NCI-H526 (cell line): ENCODE results near the gene RAI1.
A peak's percentile ranks its signal among the peaks of the same experiment; 100 is the strongest.

Source experiments
- DNase-seq, 2 experiments: peaks; one replicate each; lab custom pipeline; 2025; lab: John Stamatoyannopoulos, UW

Gene RAI1

DNA sequence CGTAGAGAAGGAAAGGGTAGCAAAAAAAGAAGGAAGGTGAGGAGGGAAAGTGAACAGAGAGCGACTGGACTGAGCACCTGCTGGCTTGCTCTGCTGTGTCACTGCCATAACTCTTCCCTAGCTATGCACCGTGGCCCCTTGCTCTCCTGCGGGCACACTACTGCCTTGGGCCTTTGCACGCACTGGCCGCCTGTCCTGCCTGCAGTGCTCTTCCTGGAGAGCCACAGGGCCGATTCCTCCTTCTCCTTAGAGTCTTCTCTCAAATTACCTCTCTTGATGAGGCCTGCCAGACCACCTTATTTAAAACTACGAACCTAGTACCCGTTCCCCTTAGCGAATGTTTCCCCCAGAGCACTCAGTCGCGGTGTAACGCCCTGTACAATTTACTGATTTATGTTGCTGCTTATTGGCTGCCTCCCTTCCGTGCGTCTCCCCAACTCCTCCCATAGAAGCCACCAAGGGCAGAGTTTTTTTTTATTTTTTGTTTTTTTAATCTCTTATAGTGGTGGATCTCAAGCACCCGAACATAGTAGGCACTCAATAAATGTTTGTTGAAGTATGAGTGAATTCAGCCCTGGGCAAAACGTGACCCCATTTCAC is 70.3 kb downstream of the RAI1 start:
- no peak for DNase-seq

DNA sequence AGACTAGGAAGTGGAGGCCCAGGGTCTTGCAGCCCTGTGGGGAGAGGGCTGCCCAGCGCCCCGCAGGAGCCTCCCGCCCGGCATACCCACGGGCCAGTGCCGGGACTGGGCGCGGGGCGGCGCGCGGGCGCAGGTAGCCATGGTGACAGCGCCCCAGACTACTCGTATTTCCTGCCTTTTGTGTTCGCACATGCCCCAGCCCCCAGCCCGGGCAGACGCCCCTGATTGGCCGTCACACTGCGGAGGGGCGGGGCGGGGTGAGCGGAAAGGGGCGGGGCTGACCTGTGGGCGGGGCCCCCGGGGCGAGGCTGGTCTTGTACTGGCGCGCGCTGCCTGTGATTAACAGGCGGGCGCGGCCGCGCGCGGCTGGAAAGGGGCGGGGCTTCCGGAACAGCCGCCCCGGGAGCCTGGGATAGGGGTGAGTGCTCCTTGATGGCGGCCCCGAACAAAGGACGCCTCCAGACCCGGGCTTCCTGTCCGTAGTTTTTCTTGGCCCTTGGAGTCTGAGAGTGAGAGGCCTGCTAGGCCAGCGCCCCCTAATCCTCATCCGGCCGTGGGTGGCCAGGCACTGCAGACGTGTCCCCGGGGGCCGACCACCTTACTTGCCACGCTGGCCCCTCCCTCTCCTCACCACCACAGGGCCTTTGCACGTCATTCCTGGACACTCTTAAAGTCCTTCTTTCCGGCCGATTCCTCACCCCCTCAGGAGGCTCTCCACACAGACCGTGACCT is 71.0 kb downstream of the RAI1 start:
- DNase-seq: peak; percentile 76 to 93

DNA sequence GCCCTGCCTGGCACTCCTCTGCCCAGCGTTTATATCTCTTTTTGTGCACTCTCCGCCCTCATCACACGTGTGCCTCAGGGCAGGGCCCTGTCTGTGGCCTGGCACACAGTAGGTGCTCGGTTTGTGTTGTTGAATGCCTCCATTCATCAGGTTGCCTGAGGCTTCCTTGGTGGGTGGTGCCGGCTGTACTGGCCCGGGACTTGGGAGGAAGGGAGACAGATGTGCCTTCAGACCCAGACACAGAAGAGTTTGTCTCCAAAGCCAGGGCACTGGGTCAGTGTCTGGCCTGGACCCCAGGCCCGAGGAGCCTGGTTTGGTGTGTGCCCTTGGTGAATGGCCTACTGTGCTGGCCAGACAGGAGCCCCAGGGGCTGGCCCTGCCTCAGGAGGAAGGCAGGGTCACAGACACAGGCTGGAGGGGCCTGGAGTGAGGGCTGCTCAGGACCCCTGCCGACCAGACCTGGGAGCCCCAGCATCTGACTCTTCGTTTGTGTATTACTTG is 71.6 kb downstream of the RAI1 start:
- no peak for DNase-seq

DNA sequence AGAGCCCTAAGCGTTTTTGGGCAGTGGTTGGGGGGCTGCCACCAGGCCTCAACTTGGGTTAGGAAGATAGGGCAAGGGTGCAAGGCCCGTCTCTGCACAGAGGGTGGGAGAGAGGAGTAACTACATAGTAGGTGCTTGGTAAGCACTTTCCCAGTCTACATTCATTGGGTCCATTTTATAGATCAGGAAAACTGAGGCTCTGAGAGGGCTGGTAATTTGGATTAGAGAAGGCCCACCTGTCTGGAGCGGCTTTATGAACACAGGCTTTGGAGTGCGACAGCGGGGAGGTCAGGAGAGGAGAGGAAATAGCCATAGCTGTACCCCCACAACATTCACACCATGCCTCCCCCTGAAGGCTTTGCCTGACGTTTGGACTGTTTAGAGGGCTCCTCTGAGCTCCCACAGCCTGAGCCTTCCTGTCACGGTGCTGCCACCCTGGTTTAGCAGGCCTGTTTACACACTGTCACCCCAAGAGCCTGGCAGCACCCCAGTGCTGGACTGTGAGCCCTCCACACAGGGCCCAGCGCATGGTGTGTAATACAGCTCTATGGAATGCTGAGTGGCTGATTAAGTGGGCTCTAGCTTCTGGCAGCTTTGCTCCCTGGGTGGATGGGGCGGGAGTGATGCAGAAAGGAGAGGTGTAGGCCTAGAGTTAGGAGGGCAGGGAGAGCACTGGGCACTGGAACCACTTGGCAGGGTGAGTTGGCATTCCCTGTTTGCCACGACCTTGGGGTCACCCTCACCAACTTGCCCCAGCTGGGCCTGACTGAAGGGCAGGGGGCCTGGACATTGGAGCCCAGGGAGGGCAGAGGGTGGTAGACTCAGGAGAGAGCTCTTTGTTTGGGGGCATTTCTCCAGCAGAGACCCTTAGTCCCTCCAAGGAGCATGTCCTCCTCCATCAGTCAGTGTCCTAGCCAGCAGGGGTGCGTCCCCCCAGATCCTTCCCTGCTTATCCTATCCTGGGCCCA is 73.7 kb downstream of the RAI1 start:
- no peak for DNase-seq

DNA sequence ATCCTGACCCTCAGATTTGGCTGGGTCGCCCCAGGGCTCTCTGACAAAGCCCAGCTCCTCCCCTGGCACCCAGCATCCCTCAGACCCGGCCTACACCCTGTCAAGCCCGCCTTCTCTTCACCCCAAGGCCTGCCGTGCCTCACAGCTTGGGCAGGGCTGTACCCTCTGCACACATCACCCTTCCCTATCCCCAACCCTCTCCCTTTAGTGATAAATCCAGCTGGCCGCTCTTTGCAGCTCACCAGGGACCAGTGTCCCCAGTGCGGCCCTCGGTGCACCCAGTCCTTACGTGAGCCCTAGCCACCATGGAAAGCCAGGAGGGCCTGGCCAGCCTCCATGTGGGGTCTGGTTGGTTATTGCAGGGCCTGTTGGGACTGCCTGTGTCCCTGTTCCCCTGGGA is 74.5 kb downstream of the RAI1 start:
- DNase-seq: no peak

DNA sequence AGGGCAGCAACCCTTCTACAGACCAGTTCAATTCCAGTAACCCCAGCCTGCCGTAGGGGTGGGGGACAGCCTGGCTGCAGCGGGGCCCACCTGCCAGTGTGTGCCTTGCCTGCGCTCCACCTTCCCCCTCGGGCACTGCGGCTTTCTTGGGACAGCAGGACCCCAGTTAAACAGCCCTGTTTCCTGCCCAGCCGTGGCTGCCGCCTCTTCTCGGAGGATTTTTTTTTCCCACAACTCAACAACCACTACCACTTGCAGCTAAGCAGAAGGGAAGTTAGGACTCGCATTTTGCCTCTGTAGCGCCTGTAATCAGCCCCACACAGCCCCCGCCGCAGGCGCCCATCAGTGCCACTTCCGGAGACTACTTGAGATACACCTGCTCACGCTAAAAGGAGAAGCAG is 76.1 kb downstream of the RAI1 start:
- no peak for DNase-seq

DNA sequence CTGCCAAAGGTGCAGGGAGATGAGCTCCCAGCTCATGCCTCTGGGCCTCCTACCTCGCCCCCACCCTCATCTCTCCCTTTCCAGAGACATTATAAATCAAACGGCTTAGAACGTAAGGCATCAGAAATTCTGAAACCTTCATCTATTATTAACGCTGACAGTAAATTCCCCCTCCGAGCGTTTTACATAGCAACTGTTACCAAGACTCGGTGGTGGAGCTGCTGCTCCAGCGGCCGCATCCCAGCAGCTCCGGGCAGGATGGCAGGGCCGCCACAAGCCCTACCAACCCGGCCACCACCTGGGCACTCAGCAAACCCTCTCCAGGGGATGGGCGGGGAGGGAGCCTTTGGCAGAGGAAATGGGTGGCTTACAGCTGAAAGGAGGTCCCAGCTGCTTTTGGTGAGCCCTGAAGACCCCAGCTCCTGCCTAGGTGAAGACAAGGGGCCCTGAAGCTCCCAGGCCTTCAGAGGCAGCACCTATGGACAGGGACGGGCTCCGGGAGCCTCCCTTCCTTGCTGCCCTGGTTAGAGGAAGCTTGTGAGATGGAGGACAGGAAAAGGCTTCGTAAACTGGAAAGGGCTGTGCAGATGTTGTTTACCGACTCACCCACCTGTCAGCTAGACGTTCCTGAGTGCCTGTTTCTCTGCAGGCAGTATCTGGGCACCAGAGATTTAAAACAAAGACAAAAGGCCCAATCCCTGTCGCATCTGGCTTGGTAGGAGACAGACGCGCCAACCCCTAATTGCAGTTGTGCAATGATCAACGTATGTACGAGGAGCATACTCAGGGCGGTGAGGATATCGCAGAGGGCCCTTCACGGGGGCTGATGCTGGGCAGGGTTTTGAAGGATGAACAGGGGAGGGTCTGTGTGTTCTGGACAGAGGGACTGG is 76.9 kb downstream of the RAI1 start:
- no peak for DNase-seq

DNA sequence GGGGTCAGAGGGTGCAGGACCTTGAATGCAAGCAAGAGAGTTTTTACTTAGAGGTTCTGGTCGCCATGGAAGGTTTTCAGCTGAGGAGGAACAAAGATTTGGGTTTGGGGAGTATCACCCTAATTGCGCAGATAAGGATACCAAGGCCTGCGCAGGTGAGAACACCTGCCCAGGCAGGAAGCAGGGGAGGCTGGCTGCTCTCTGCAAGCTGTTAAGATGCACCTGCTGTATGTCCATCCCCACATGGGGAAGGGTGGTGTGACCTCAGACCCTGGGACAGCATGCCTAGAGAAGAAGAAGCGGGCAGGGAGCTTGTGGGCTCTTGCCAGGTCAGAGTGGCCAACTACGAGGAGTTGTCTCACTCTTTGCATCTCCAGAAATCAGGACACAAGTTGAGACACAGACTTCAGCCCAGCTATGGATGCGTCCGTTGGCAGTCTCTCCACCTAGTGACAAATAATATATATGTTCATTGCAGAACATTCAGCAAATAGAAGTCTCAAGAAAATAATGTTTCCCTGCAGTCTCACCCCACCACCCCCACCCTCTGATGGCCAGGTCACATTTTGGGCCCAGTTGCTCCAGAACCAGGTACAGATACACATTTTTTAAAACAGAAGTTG is 77.8 kb downstream of the RAI1 start:
- no peak for DNase-seq

DNA sequence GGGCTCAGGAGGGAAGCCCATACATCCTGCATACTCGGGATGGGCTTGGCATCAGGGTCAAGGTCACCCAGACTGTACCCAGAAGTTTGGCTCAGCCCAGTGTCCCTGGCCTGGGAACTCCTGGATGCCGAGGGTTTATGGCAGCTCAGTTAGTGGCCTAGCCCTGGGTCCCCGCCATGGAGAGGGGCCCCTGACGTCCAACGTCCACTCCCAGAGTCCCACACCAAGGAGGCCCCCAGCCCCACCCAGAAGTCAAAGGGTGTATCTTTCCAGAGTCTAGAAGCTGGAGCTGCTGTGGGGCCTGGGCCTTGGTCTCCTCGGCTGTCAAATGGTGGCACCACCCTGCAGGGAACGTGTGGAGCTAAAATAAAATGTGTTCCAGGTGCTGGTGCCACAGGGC is 79.1 kb downstream of the RAI1 start:
- no peak for DNase-seq

DNA sequence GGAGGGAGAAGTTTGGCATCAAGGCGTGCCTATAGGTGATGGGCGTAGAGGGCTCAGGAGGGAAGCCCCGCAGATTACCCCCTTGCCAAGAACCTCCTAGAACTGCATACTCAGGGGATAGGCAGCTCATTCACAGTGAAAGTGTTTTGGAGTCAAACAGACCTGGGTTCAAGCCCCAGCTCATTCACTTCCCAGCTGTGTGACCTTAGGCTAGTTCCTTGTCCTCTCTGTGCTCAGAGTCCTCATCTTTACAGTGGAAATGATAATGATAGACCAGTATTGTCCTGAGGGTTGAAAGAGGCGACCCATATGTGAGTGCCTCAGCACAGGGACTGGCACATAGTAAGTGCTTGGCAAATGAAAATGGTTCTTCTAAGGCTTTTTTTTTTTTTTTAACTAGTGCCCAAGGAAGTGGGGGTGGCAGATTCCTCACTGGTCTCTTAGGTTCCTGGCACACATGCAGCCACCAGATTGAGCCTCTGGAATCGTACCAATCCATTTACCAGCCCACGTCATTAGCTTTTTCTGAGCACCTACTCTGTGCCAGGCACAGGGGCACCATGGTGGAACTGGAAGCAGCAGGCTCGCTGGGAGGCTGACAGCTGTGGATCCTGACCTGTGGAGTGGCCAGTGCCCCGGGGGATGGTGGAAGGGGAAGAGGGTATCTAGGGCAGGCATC is 79.8 kb downstream of the RAI1 start:
- DNase-seq: no peak

DNA sequence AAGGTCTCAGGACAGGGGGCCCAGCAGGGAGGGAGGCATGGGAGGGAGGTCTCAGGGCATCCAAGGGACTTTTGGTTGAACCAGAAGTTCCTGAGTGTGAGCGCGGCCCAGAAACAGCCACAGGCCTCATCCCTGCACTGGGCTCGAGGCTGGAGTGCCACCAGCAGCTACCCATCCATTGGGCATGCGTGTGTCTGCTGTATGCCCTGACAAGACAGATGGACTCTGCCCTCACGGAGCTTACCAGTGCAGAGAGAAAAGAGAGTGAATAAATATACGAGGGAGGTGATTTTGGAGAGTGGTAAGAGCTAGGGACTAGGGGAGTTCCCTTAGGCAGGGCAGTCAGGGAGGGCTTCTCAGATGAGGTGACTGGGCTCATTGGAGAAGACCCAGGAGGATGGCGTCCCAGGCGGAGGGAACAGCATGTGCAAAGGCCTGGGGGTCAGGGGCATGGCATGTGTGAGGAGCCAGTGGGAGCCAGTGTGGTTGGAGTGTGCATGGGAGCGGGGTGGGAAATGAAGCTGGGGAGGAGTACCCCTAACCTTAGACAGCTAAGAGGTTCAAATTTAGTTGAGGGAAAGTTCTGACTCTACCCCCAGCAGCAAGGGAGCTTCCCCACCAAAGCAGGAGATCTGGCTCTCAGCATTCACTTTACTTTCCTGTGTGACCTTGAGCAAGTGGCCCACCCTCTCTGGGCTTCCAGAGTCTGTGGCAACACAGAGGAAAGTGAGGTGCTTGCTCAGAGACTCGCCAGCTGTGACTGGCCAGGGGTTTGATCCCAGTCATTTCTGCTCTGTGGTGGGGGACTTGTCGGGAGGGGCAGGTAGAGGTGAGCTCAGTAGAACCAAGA is 80.9 kb downstream of the RAI1 start:
- no peak for DNase-seq

DNA sequence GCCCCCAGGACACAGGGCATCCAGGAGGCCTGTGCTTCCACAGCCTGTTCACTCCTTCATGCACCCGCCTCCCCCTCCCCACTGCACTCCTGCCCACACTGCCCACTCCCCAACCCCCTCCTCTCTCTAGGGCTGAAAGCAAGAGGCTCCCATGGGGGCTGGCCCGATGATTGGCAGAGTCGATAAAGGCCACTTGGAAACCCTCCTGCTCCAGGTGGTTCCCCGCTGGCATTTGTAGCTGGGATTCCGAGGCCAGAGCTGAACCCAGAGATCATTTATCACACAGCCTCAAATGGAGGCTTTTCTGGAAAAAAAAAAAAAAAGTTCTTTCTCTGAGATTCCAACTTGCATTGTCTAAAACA is 81.5 kb downstream of the RAI1 start:
- DNase-seq: no peak

DNA sequence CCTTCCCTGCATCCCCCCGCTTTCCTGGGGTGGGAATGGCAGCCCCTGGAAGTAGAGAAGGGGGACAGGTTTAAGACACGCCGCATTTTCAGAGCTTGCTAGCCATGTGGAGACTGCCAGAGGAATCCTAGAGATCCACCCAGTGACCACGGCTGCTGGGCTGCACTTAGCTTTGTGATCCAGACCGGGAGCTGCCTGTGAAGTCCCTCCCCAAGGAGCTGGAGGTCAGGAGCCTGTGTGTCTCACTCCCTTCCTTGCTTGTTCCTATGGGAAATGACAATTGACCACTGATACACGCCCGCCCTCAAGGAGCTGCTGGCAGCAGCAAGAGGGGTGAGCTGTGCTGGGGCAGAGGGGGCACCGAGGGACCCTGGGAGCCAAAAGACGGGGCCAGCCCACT is 81.9 kb downstream of the RAI1 start:
- no peak for DNase-seq

DNA sequence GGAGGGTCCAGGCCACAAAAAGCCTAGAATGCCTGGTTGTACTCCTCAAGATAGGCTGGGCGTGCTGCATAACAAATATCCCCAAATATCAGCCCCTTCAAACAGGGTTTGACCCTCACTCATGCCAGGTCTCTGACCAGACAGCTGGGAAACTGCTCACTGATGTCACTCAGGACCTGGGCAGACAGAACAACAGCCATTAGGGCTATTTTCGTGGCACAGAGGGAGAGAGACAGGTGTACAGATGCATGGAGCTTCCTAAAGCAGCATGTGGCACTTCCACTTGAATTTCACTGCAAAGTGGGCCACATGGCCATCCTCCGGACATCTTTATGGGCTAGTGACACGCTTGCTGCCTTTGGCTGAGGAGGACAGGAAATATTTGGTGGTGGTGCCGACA is 82.5 kb downstream of the RAI1 start:
- DNase-seq: no peak

DNA sequence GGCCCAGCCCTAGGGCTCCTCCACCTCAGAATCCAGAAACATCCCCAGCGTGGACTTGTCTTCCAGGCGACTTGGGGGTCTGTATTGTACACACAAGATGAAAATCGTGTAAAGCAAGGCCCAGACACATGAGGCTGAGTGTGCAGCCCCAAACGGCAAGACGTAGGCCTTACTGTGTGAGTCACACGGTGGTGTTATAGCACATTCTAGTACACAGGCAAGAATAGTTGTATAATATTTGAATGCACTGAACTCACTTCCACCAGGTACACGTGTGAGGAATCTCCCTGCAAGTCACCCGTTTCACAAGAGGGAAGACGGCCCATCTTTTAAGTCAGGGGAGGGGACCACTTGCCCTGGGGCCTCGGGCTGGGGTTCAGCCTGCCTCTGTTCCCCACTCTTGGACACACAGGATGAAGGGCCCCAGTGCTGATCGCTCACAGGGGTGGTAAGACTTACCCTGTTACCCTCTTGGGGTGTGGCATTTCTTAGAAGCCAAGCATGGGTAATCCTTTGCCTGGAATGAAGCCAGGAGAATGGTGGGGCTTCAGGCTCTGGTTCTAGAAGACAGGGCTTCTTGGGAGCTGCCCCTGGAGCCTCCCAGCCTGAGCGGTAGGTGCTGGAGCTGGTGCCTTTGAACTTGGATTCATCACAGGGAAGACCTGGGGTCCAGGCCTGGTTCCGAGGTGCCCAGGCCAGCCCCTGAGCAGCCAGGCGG is 84.3 kb downstream of the RAI1 start:
- no peak for DNase-seq

DNA sequence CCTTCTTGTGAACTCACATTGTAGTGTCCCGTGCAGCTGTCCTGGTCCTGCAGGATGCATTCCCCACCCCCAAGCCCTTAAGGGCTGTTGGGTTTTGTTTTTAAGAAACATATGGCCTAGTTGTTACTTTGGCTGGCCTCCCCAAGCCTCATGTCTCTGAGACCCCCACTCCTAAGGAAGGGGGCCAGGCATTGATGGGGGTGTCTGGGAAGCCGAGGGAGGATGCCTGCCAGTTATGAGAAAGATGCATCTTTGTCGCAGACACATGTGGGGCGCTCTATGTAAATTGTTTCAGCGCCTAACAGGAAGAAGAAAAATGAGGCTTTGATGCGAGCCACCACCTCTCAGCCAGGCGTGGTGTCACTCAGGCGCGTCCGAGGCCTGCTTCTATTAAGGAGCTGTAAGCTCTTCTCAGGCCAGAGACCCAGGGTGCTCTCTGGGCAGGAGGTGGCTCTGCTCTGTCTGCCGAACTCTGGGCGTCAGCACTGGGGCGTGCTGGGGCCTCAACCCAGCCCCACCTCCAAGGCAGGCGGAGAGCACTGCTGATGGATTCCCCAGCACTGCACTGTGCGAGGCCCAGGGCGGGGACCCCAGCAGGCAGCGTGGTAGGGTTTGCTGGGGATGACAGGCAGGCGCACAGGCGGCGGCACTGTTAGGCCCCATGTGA is 85.0 kb downstream of the RAI1 start:
- peak in 1 of 2 experiments; percentile 54 for DNase-seq

DNA sequence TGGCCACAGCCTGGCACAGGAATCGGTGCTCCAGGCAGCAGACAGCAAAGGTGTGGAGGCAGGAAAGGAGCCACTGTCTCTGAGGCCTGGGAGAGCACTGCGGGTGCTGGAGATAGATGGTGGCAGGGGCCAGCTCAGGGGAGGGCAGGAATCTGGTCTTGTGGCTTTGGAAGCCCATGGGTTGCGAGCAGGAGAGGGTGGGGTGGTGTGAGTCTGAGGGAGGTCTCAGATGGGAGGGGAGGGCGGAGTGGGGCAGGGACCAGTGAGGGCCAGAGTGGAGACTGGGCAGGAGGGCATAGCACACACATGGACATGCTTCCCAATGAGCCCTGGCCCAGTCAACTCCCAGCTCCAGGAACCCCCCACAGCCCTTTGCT is 85.5 kb downstream of the RAI1 start:
- DNase-seq: peak in 1 of 2 experiments; percentile 34

DNA sequence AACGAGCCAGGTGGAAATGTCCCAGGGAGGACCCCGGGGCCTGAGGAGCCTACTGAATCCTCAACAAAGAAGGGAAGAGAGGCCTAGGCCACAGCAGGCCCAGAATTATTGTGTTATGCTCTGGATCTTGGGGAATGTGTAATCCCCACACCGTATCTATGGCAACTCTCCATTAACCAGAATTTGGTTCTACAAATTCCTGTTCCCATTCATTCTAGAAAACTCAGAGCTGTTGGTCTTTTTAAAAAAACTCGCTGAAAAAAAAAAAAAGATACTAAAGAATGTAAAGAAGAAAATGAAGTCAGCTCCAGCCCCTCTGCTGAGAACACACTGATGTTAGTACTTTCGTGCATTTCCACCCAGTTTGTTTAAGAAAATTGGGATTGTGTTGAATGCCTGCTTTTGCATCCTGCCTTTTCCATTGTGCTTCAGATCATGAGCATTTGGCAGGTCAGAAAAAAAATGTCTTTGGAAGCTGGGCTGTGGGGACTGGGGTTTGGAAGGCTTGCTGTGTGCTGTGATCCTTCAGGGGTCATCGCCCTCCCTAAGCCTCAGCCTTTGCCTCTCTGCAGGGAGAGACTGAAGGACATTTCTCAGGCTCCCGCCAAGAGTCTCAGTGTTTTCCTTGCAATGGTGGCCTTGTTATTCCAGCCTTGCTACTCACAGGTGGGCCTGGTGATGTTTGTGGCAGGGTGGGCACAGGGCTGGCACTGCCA is 86.1 kb downstream of the RAI1 start:
- DNase-seq: peak in 1 of 2 experiments; percentile 29
